GM18870 (cell line): ENCODE measurements around the gene TSEN34.
A peak's percentile ranks its signal among the peaks of the same experiment; 100 is the strongest.
"Not testable (repeated sequence)": the region's sequence is repeated elsewhere in the genome, so short reads cannot be mapped to it uniquely, and the experiment has no call there.

Experiments
- ATAC-seq: cut with Tn5 transposase; IDR thresholded peaks from one replicate; pipeline ENCODE4 v1.9.1; 2021; ENCODE audit warnings: moderate library complexity; ENCODE audit not compliant: unreplicated experiment

TSEN34 gene

GRCh38 chr19:54186351-54186750, 4.8 kb upstream of the TSEN34 start:
- ATAC-seq, result no peak

DNA sequence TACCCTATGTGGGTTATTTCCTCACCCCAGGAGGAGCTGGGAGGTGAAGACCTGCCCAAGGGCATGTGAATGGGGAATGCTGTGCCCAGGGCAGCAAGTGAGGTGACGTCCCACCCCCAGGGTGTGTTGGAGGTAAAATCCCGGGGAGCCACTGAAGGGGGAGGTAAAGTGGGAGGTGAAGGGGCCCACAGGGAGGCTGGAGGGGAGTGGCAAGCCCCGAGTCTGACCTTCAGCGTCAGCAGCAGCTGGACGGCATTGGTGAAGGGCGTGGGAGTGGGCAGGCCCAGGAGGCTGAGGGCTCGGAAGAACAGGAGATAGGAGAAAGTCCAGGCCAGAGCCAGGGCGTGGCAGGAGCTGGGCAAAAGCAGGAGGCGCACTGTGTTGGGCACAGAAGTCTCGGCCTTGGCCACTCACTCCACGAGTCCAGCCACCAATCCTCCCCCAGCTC, 4.2 kb upstream of the TSEN34 start:
- ATAC-seq, result no peak

DNA sequence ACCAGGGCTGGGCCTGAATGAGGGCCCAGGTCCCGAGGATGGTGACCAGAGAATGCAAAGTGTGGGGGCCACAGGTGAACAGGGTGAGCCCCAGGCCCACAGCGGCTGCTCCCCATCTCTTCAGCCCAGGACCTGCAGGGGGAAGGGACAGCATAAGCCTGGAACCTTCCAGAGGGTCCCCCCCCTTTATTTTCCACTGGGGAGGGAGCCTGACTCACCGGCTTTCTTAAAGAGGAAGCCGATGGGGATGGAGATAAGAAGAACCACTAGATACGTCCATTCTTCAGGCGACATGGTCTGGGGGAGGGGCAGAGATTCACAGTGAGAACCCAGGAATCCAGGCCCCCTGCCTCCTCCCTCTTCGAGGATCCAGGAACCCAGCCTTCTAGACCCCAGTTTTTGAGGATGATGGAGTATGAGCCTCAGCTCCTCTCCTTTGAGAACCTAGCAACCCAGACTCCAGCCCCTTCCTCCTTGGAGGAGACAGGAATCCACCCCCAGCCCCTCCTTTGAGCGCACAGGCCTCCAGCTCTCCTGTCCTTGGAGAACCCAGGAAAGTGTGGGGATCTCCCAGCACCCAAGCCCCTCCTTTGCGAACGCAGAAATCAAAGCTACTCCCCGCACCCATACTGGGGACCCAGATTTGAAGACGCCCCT, 2.8 kb upstream of the TSEN34 start:
- ATAC-seq, result no peak

GRCh38 chr19:54189145-54189734, 1.9 kb upstream of the TSEN34 start, which contains the start of gene MBOAT7:
TSS of gene MBOAT7 (minus strand) at chr19:54189580. CDS start at chr19:54188508, 1,072 bp downstream.
- peak; percentile 10 for ATAC-seq

DNA sequence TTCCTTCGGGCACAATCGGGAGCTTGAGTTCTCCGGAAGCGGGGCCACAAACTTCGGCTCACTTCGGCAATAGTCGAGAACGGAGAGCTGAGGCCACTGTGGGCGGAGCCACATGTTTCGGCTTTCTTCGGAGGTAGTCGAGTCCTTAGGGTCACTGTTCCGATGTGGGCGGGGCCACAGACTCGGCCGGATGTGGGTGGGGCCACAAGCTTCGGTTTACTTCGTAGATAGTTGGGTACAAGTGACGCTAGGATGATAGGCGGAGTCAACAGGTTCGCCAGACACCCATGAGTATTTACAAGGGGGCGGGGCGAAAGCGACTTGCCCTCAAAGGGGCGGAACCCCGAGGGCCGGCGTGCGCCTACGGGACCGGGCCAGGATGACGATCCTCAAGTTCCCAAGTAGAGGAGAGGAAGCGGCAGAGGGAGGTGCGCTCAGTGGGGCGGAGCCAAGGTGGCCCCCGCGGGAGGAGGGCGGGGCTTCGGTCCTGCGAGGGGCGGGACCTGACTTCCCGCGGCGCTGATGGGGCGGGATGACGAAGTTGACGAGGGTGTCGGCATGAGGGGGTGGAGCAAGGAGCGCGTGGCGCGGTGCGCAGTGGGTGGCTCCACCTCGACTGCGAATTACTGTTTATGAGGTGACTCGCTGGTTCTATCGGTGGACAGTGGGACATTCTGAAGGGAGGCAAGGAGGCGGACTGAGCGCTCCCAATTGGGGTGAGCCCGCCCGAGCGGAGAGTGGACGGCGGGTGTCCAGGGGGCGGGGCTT, 1.2 kb upstream of the TSEN34 start:
- ATAC-seq, result peak; percentile 63

DNA sequence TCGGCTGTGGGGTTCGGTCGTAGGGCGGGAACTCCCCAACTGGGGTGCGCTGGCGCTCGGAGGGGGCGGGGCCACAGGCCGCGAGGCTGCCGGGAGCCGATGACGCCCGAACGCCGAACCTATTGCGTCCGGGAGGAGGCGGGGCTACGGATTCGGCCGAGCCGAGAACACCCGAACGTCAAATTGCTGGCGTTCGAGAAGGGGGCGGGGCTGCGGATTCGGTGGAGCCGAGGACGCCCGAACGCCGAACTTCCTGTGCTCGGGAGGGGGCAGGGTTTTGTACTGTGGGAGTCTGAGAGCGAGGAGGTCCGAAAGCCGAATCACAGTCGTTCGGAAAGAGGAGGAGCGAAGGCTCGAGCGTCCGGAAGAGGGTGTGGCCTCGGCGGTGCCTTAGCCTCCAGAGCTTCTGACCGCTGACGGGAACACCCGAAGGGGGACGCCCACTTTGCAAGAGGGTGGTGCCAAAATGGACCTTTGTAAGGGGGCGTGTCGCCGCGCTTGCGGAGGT, 551 bp upstream of the TSEN34 start:
- peak; percentile 35 for ATAC-seq

GRCh38 chr19:54191811-54192453, 824 bp downstream of the TSEN34 start:
- no peak for ATAC-seq

GRCh38 chr19:54193011-54193410, 1.9 kb downstream of the TSEN34 start:
- ATAC-seq, result no peak

DNA sequence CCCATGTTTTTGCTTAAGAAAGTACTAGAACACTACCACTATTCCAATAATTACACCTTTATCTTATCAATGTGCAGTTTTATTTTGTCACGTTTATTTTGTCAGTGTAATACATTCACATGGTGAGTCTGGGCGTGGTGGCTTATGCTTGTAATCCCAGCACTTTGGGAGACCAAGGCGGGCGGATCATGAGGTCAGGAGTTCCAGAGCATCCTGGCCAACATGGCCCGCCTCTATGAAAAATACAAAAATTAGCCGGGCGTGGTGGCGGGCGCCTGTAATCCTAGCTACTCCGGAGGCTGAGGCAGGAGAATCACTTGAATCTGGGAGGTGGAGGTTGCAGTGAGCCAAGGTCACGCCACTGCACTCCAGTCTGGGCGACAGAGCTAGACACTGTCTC, 3.4 kb downstream of the TSEN34 start:
- ATAC-seq, result not testable (repeated sequence)

- ATAC-seq, result no peak
Measured at GRCh38 chr19:54196536-54196935, 5.4 kb downstream of the TSEN34 start.

DNA sequence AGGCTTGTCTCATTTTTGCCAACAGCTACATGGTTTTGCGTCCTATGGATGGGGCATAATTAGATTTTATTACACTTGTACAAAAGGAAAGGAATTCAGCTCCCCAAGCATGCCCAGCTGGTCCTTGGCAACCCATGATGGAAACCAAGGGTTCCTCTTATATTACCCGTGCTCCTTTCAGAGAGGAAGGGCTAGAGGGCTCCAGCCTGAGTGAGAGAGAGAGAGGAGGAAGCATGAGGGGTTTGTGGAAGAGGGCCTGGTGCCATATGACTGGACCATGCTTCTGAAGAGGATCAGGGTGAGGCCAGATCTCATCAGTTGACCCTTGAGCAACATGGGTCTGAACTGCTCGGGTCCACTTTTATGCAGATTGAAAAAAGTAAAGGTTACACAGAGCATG, 6.0 kb downstream of the TSEN34 start:
- no peak for ATAC-seq

DNA sequence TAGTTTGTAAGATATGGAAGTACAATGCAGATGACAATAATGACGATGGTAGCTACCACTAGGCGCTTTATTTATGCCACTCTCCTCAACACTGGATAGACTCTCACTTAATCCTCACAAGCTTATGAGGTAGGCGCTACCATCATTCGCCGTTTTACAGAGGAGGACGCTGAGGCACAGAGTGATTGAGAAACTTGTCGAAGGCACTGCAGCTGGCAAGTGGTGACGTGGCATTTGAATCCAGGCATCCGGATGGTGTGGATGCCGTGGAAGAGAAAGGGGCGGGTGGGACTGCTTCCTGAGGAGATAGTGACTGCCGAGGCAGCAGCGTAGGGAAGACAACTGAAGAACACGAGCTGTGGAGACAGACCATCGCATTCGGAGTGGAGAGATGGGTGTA, 8.3 kb downstream of the TSEN34 start:
- no peak for ATAC-seq

DNA sequence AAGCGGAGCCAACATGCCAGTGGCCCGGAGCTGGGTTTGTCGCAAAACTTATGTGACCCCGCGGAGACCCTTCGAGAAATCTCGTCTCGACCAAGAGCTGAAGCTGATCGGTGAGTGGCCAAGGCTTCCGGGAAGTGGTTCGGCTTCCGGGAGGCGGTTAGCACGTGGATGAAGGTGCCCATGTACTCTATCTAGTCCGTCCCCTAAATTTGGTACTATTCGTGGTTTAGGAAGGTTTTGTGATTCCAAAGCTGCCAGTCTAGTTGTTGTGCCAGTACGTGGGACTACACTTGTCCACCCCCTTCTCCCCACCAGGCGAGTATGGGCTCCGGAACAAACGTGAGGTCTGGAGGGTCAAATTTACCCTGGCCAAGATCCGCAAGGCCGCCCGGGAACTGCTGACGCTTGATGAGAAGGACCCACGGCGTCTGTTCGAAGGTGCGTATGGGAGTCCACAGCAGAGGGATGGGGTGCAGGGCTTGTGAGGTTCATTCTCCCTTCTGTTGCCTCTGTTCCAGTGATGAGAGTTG, 10.1 kb downstream of the TSEN34 start:
- ATAC-seq, result no peak

- ATAC-seq, result no peak
Measured at GRCh38 chr19:54201980-54202379, 10.9 kb downstream of the TSEN34 start.

- no peak for ATAC-seq
Measured at GRCh38 chr19:54203151-54203611, 12.1 kb downstream of the TSEN34 start.

DNA sequence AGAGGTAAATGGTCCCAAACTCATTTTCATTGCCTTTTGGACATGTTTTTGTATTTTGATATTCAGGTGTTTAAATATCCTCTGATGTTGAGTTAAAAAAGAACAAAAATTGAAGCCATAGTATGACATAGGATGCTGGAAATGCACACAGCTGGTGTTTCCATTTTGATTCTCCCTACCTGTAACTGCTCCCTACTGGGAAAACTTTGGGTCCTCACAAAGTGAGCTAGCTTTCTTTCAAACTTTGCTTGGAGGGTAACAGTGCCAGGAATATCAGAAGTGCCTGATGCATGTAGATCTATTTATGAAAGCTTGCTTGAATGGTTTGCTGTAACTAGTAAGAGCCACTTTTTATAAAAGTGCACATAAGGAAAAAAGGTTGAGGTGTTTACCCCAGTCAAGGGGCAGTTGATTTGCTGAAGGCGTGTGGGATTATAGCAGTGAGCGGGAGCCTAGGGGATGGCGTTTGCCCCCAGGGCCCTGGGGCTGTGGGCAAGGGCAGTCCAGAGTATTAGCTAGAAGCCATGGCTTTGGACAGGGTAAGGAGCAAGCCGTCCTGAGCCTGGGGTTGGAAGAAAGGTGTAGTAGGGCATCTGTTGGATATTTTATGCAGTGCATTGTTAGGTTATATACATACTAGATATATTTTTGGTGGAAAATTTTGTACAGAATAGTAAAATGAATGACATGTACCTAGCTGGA, 13.8 kb downstream of the TSEN34 start:
- ATAC-seq, result no peak

DNA sequence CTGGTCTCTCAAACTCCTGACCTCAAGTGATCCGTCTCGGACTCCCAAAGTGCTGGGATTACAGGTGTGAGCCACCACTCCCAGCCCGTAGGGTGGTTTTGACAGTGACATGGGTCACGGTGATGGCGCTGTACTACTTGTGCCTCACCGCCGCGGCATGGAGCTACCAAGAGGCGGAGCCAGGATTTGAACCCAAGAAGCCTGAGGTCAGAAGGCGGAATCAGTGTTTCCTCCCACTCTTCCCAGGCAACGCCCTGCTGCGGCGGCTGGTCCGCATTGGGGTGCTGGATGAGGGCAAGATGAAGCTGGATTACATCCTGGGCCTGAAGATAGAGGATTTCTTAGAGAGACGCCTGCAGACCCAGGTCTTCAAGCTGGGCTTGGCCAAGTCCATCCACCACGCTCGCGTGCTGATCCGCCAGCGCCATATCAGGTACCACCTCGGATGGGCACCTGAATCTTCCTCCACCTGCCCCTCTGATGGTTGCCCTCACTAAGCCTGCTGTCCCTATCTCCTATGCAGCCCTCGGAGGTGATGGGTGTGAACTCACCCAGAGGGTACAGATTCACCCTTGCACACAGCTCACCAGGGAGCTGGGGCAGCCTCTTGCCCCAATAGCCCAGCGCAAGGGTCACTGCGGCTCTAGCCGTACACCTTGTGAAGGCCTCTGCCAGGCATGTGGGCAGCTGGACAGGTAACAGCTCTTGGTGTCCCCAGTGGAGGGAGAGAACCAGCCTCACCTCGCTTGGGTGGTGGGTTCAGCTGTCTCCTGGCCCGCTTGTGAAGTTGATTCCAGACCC, 15.1 kb downstream of the TSEN34 start:
- ATAC-seq, result no peak

- no peak for ATAC-seq
Measured at GRCh38 chr19:54206831-54207177, 15.7 kb downstream of the TSEN34 start.

GRCh38 chr19:54207193-54207592, 16.1 kb downstream of the TSEN34 start:
- ATAC-seq, result not testable (repeated sequence)

GRCh38 chr19:54207676-54207982, 16.5 kb downstream of the TSEN34 start:
- ATAC-seq, result no peak
